ENCODE measurements around the gene ASPSCR1.

DNA sequence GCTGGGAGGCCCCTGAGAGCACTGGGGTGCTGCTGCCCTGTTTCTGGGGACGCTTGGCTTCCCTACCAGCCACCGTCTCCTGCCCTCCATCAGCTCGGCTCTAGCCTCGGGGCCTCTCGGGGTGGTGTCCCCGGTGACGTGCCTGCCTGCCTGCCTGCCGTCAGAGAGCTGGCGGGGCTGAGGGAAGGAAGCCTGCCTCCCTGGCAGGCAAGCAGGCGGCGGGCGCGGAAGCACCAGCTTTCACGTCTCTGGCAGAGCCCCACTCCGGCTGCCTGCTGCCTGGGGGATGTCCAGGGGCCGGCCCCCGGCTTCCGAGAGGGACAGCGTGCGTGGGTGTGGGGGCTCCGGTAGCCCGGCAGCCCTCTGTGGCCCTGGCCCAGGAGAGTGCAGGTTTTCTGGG is 35.9 kb downstream of the ASPSCR1 start:
- TF ChIP-seq CTCF (IDR thresholded peaks at IDR 0.05), result no peak
- no peak for TF ChIP-seq POLR2A (IDR thresholded peaks at IDR 0.05)

Data from esophagus squamous epithelium (tissue), 4 donors.